H1 (cell line): ENCODE measurements around the gene ACKR1.

Source experiments
- BRCA1 ChIP-seq: IDR thresholded peaks from 2 replicates; pipeline ENCODE4 v1.6.1; 2012; ENCODE audit warnings: low read depth, low read length, improper control_type of control experiment
- CTCF ChIP-seq, 3 experiments: IDR thresholded peaks; 1 replicate in 2 of 3; 2 replicates in 1 of 3; pipeline versions ENCODE4 v1.5.1 to v1.6.1; 2011; ENCODE audit warnings: low read length in 3 of 3, mild to moderate bottlenecking in 3 of 3, inconsistent platforms in 2 of 3, low read depth in 1 of 3, moderate library complexity in 1 of 3; ENCODE audit not compliant: insufficient read depth in 1 of 3; ENCODE audit errors: control extremely low read depth in 1 of 3
- E2F6 ChIP-seq: IDR thresholded peaks from 2 replicates; pipeline ENCODE4 v1.6.1; 2012; ENCODE audit warnings: inconsistent platforms
- EZH2 ChIP-seq: fragments of 200-600 bp; sonication (generic); IDR thresholded peaks from 2 replicates; pipeline ENCODE4 v1.7.1; 2012; ENCODE audit warnings: low read depth, mild to moderate bottlenecking, moderate library complexity, low read length, inconsistent platforms; ENCODE audit not compliant: severe bottlenecking
- GABPA ChIP-seq: IDR thresholded peaks from 2 replicates; pipeline ENCODE4 v1.6.1; 2011; ENCODE audit warnings: mild to moderate bottlenecking, low read length, moderate library complexity, borderline replicate concordance; ENCODE audit not compliant: insufficient read depth
- JUN ChIP-seq: IDR thresholded peaks from 2 replicates; pipeline ENCODE4 v1.6.1; 2011; ENCODE audit warnings: low read depth, mild to moderate bottlenecking, improper control_type of control experiment, low read length
- RBBP5 ChIP-seq: IDR thresholded peaks from 2 replicates; pipeline ENCODE4 v1.7.1; 2012; ENCODE audit warnings: low read depth, mild to moderate bottlenecking, inconsistent platforms, low read length, moderate library complexity, borderline replicate concordance
- SIRT6 ChIP-seq: IDR thresholded peaks from one replicate; pipeline ENCODE4 v1.7.1; 2012; ENCODE audit warnings: low read length, inconsistent platforms
- SP1 ChIP-seq: IDR thresholded peaks from 2 replicates; pipeline ENCODE4 v1.6.1; 2011; ENCODE audit warnings: low read depth, low read length
- TCF12 ChIP-seq: IDR thresholded peaks from 2 replicates; pipeline ENCODE4 v1.6.1; 2011; ENCODE audit warnings: low read depth, mild to moderate bottlenecking, low read length

GRCh38 chr1:159163614-159164228, 41.0 kb upstream of the ACKR1 start:
- TF ChIP-seq CTCF (IDR thresholded peaks at IDR 0.05; ENCODE audit: control extremely low read depth in 1 of 3, insufficient read depth in 1 of 3, low read depth in 1 of 3, low read length in 3 of 3) (no peak), EZH2 (no peak), BRCA1 (no peak), TCF12 (no peak), RBBP5 (no peak), SP1 (no peak), JUN (no peak), E2F6 (no peak), GABPA (no peak), SIRT6 (no peak)
